Karpas-422 (cell line): ENCODE measurements around the gene CCDC59. TPM values are rescaled to one million over a fixed set of nuclear protein-coding genes. Genes with fewer than 3 reads are reported as not detected.

Experiments
- DNase-seq: peaks from one replicate; pipeline ENCODE4 v3.0.0-alpha.2; 2015
- H2AFZ ChIP-seq: fragments of 200-600 bp; sonication (generic); 2 replicates; pipeline ENCODE4 v1.6.1; 2014; ENCODE audit warnings: antibody characterized with exemption, low read length, mixed read lengths
- H3K27ac ChIP-seq: fragments of 200-600 bp; sonication (generic); 2 replicates; pipeline ENCODE4 v1.5.1; 2014; ENCODE audit warnings: mild to moderate bottlenecking, low read length, moderate library complexity
- H3K27me3 ChIP-seq: fragments of 200-600 bp; sonication (generic); 2 replicates; pipeline ENCODE4 v1.6.1; 2014; ENCODE audit warnings: low read length, mixed read lengths
- H3K36me3 ChIP-seq: fragments of 200-600 bp; sonication (generic); 2 replicates; pipeline ENCODE4 v1.6.1; 2014; ENCODE audit warnings: low read length, mixed read lengths; ENCODE audit not compliant: insufficient read depth
- H3K4me1 ChIP-seq: fragments of 200-600 bp; sonication (generic); 2 replicates; pipeline ENCODE4 v1.6.1; 2014; ENCODE audit warnings: mild to moderate bottlenecking, low read length, mixed read lengths
- H3K4me2 ChIP-seq: fragments of 200-600 bp; sonication (generic); 2 replicates; pipeline ENCODE4 v1.6.1; 2014; ENCODE audit warnings: low read length, low read depth, mild to moderate bottlenecking; ENCODE audit not compliant: poor library complexity, severe bottlenecking
- H3K4me3 ChIP-seq: fragments of 200-600 bp; sonication (generic); 2 replicates; pipeline ENCODE4 v1.5.1; 2014; ENCODE audit warnings: mild to moderate bottlenecking, antibody characterized with exemption, low read length, mixed read lengths
- H3K79me2 ChIP-seq: fragments of 200-600 bp; sonication (generic); 2 replicates; pipeline ENCODE4 v1.6.1; 2014; ENCODE audit warnings: mild to moderate bottlenecking, low read length, mixed read lengths
- H3K9ac ChIP-seq: fragments of 200-600 bp; sonication (generic); 2 replicates; pipeline ENCODE4 v1.6.0; 2014; ENCODE audit warnings: low read length
- H3K9me2 ChIP-seq: fragments of 200-600 bp; sonication (generic), shearing (Covaris generic); replicated peaks from 2 replicates; pipeline ENCODE4 v1.6.0; 2014; ENCODE audit warnings: mild to moderate bottlenecking, low read length, moderate library complexity; ENCODE audit not compliant: insufficient read depth
- H3K9me3 ChIP-seq: fragments of 300-700, 200-600 bp; sonication (generic); 2 replicates; pipeline ENCODE4 v1.6.1; 2014; ENCODE audit warnings: low read length, mixed read lengths
- H4K20me1 ChIP-seq: fragments of 200-600 bp; sonication (generic); 2 replicates; pipeline ENCODE4 v1.6.1; 2014; ENCODE audit warnings: mild to moderate bottlenecking, antibody characterized with exemption, low read length, low read depth; ENCODE audit not compliant: insufficient read depth
- total RNA-seq: library from RNA; depleted of rRNA; stranded (reverse); fragments of >200 nt; shearing (Covaris generic); gene quantifications from 2 replicates; pipeline ENCODE4 v1.2.3, GENCODE V29; 2014; ENCODE audit warnings: low replicate concordance; rRNA removed

CCDC59 gene, protein sequence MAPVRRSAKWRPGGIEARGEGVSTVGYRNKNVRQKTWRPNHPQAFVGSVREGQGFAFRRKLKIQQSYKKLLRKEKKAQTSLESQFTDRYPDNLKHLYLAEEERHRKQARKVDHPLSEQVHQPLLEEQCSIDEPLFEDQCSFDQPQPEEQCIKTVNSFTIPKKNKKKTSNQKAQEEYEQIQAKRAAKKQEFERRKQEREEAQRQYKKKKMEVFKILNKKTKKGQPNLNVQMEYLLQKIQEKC
- 36.5 and 55.2 TPM in 2 replicates for total RNA-seq

GRCh38 chr12:82358200-82359114, at the start of gene CCDC59, which contains the start of gene METTL25:
Gene CCDC59 (minus strand): TSS chr12:82358387. CDS start chr12:82358376, 11 bp downstream.
Gene METTL25 (plus strand): TSS chr12:82358529. CDS start chr12:82358566, 37 bp downstream.
- Histone ChIP-seq H3K9me3 (no peaks in the 10 kb centered on the region), H3K79me2 (peaks cover 63% of the 10 kb centered on the region), H2AFZ (peak within 1 kb of the TSS; percentile 93; the same call in 1 of the 2 replicates), H4K20me1 (peaks cover 19% of the 10 kb centered on the region; the same call in 1 of the 2 replicates), H3K27me3 (no peaks in the 10 kb centered on the region), H3K4me3 (peak within 1 kb of the TSS; percentile 97), H3K9ac (peak within 1 kb of the TSS; percentile 95), H3K4me1 (peaks cover 43% of the 10 kb centered on the region), H3K9me2 (no peaks in the 10 kb centered on the region), H3K27ac (peak within 1 kb of the TSS; percentile 78), H3K36me3 (peaks cover 22% of the 10 kb centered on the region; the same call in 1 of the 2 replicates), H3K4me2 (peak within 1 kb of the TSS; percentile 85)
- DNase-seq, result peak; percentile 99

DNA sequence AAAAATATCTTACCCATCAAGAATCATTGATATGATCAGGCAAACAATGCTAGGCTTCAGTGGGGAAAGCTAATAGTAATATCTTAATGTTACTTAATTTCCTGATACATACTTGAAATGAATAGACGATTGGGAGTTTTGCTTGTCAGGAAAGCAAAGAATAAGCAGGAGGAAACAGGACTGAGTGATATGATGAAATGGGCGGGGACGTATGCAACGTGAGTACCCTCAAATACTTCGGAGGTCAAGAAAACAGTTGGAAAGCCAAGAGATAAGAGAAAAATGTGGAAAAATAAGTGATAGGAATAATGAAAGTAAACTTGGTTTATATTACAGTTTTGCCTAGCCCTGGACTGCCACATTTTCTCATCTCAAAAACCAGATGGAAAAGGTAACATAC, 49.3 kb upstream of the CCDC59 start:
- Histone ChIP-seq H3K9me3 (no peaks in the 10 kb centered on the region), H4K20me1 (no peaks in the 10 kb centered on the region), H3K27ac (no peak overlapping the region), H3K4me1 (no peaks in the 10 kb centered on the region), H3K9ac (no peak overlapping the region), H3K9me2 (no peaks in the 10 kb centered on the region), H3K4me2 (no peak overlapping the region), H3K27me3 (no peaks in the 10 kb centered on the region), H3K4me3 (no peak overlapping the region), H3K36me3 (no peaks in the 10 kb centered on the region), H2AFZ (no peak overlapping the region), H3K79me2 (no peaks in the 10 kb centered on the region)
- DNase-seq, result no peak

- Histone ChIP-seq H3K4me2 (no peak overlapping the region), H2AFZ (no peak overlapping the region), H3K4me1 (peaks cover under 1% of the 10 kb centered on the region; the same call in 1 of the 2 replicates), H3K36me3 (no peaks in the 10 kb centered on the region), H3K9ac (no peak overlapping the region), H3K79me2 (no peaks in the 10 kb centered on the region), H3K9me2 (no peaks in the 10 kb centered on the region), H3K4me3 (no peak overlapping the region), H4K20me1 (no peaks in the 10 kb centered on the region), H3K9me3 (no peaks in the 10 kb centered on the region), H3K27ac (no peak overlapping the region), H3K27me3 (no peaks in the 10 kb centered on the region)
- no peak for DNase-seq
These were observed 48.5 kb upstream of the CCDC59 start for GRCh38 chr12:82406651-82407050.

DNA sequence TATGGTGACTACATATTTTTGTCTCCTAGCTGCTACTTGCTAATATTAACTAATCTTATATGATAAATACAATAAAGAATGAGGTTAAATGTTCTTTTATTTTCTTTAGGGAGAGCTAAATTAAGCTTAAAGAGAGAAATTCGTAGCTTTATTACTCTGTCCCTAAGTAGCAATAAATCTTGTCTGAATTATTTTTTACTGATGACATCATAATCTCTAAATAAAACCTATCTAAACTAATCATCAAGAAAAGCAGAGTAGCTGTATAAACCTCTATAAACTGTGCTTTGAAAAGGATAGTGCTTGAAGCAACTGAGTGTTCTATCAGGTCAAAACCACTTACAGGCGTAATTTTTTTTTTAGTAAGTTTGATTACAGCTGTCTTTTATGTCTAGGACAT, 42.6 kb upstream of the CCDC59 start:
- no peak overlapping the region for H3K27ac ChIP-seq
- H3K27me3 ChIP-seq, result no peaks in the 10 kb centered on the region
- no peak overlapping the region for H3K4me2 ChIP-seq
- H4K20me1 ChIP-seq, result no peaks in the 10 kb centered on the region
- no peak for DNase-seq
- no peaks in the 10 kb centered on the region for H3K9me2 ChIP-seq
- H2AFZ ChIP-seq, result no peak overlapping the region
- H3K36me3 ChIP-seq, result no peaks in the 10 kb centered on the region
- H3K9ac ChIP-seq, result no peak overlapping the region
- peaks cover 12% of the 10 kb centered on the region; the same call in 1 of the 2 replicates for H3K4me1 ChIP-seq
- H3K4me3 ChIP-seq, result no peak overlapping the region
- no peaks in the 10 kb centered on the region; the same call in 1 of the 2 replicates for H3K79me2 ChIP-seq
- peaks cover 3% of the 10 kb centered on the region for H3K9me3 ChIP-seq

DNA sequence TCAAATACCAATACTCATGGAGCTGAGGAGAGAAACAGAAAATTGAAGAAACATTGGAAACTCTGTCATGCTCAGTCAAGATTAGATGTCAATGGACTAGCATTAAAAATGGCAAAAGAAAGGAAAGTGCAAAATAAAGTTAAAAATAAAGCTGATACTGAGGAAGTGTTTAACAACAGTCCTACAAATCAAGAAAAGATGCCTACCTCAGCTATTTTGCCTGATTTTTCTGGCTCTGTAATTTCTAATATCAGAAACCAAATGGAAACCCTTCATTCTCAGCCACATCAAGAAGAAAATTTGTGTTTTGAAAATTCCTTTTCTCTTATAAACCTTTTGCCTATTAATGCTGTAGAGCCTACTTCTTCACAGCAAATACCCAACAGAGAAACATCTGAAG, 40.7 kb upstream of the CCDC59 start:
- Histone ChIP-seq H2AFZ (no peak overlapping the region), H3K27ac (no peak overlapping the region), H3K27me3 (no peaks in the 10 kb centered on the region)

GRCh38 chr12:82383930-82384552, 25.9 kb upstream of the CCDC59 start:
- Histone ChIP-seq H3K27ac (no peak overlapping the region), H3K4me1 (peaks cover 5% of the 10 kb centered on the region; the same call in 1 of the 2 replicates), H3K9me2 (no peaks in the 10 kb centered on the region), H2AFZ (no peak overlapping the region), H3K9ac (no peak overlapping the region), H3K27me3 (no peaks in the 10 kb centered on the region), H3K79me2 (peaks cover 17% of the 10 kb centered on the region), H4K20me1 (no peaks in the 10 kb centered on the region), H3K4me2 (no peak overlapping the region), H3K4me3 (no peak overlapping the region), H3K9me3 (no peaks in the 10 kb centered on the region), H3K36me3 (no peaks in the 10 kb centered on the region)
- DNase-seq, result peak; percentile 66

More for the DNA sequence above, 40.7 kb upstream of the CCDC59 start:
- no peak overlapping the region for H3K9ac ChIP-seq
- H3K4me2 ChIP-seq, result no peak overlapping the region
- peaks cover 3% of the 10 kb centered on the region for H3K9me3 ChIP-seq
- no peaks in the 10 kb centered on the region for H4K20me1 ChIP-seq
- DNase-seq, result no peak
- H3K4me3 ChIP-seq, result no peak overlapping the region
- peaks cover 8% of the 10 kb centered on the region; the same call in 1 of the 2 replicates for H3K36me3 ChIP-seq
- H3K4me1 ChIP-seq, result peaks cover 12% of the 10 kb centered on the region; the same call in 1 of the 2 replicates
- no peaks in the 10 kb centered on the region; the same call in 1 of the 2 replicates for H3K79me2 ChIP-seq
- H3K9me2 ChIP-seq, result no peaks in the 10 kb centered on the region

GRCh38 chr12:82378997-82379396, 20.8 kb upstream of the CCDC59 start:
- peaks cover 3% of the 10 kb centered on the region; the same call in 1 of the 2 replicates for H3K36me3 ChIP-seq
- H3K27me3 ChIP-seq, result no peaks in the 10 kb centered on the region
- peaks cover 5% of the 10 kb centered on the region; the same call in 1 of the 2 replicates for H3K79me2 ChIP-seq
- no peaks in the 10 kb centered on the region for H3K9me2 ChIP-seq
- no peak overlapping the region for H3K9ac ChIP-seq
- DNase-seq, result no peak
- H3K4me1 ChIP-seq, result no peaks in the 10 kb centered on the region
- H2AFZ ChIP-seq, result no peak overlapping the region
- no peak overlapping the region for H3K4me3 ChIP-seq
- H3K9me3 ChIP-seq, result no peaks in the 10 kb centered on the region
- H3K27ac ChIP-seq, result no peak overlapping the region
- no peaks in the 10 kb centered on the region for H4K20me1 ChIP-seq
- no peak overlapping the region for H3K4me2 ChIP-seq
